ENCODE data around the gene RAB19. TPM values are rescaled to one million over a fixed set of nuclear protein-coding genes. Genes with fewer than 3 reads are reported as not detected.

Gene RAB19
- total and polyA plus RNA-seq, 2 of the 8 experiments (the other 6 are each of a cell fraction or from before 2014, with no cell fraction given), result 9.8 to 11.0 TPM

GRCh38 chr7:140367528-140367927 is 36.3 kb upstream of the RAB19 start:
- no peak overlapping the region for H3K4ac ChIP-seq (replicated peaks; ENCODE audit: insufficient read length, low read depth, low read length)
- DNase-seq (ENCODE audit: low read depth in 1 of 2, low spot score in 2 of 2) (no peak), FAIRE-seq (no peak)
- H3K9ac ChIP-seq (replicated peaks in 1 of 4; ENCODE audit: extremely low read depth in 1 of 4, low read depth in 3 of 4, low read length in 3 of 4), result no peak overlapping the region
- no peak overlapping the region for H4K5ac ChIP-seq (ENCODE audit: insufficient read length, low read depth, low read length)
- TF ChIP-seq BCL11A (IDR thresholded peaks at IDR 0.05; ENCODE audit: low read depth in 2 of 2, low read length in 2 of 2), result no peak
- no peak for TF ChIP-seq EGR1 (IDR thresholded peaks at IDR 0.05; ENCODE audit: borderline replicate concordance, low read depth, low read length)
- TF ChIP-seq POLR2AphosphoS5 (IDR thresholded peaks at IDR 0.05; ENCODE audit: low read depth, low read length), result no peak
- no peak for TF ChIP-seq SIN3A (conservative IDR thresholded peaks at IDR 0.05 in 1 of 2, IDR thresholded peaks at IDR 0.05 in 1 of 2; ENCODE audit: low read depth in 1 of 2, low read length in 2 of 2)
- no peak for TF ChIP-seq CTBP2 (IDR thresholded peaks at IDR 0.05; ENCODE audit: borderline replicate concordance, insufficient read depth, insufficient read length, low read length)
- TF ChIP-seq TBP (IDR thresholded peaks at IDR 0.05; ENCODE audit: low read depth, low read length), result no peak
- TF ChIP-seq GABPA (IDR thresholded peaks at IDR 0.05; ENCODE audit: borderline replicate concordance, insufficient read depth, low read length), result no peak
- TF ChIP-seq NANOG (IDR thresholded peaks at IDR 0.05; ENCODE audit: insufficient read depth, low read depth, low read length, poor library complexity, severe bottlenecking), result no peak
- no peak for TF ChIP-seq JUND (IDR thresholded peaks at IDR 0.05; ENCODE audit: low read length)
- no peak overlapping the region for H2AK5ac ChIP-seq (ENCODE audit: low read depth, low read length)
- H3K23ac ChIP-seq (ENCODE audit: insufficient read length), result no peak overlapping the region
- H3K27ac ChIP-seq (ENCODE audit: low read depth, low read length), result no peak overlapping the region
- H4K20me1 ChIP-seq (replicated peaks in 1 of 2; ENCODE audit: control insufficient read depth in 1 of 2, insufficient read depth in 2 of 2, low read length in 2 of 2), result peaks cover 0 to 3% of the 10 kb centered on the region in 2 experiments
- H3K14ac ChIP-seq (ENCODE audit: insufficient read length), result no peak overlapping the region
- H2BK20ac ChIP-seq (ENCODE audit: low read length), result no peak overlapping the region
- no peak overlapping the region for H2BK12ac ChIP-seq (ENCODE audit: low read depth, low read length)
- H3K56ac ChIP-seq (replicated peaks; ENCODE audit: insufficient read length, low read depth, low read length), result no peak overlapping the region
- no peak overlapping the region for H4K91ac ChIP-seq (replicated peaks; ENCODE audit: insufficient read length, low read length)
- peaks cover 0 to 4% (median under 1%) of the 10 kb centered on the region in 4 experiments; a peak in 3 of 7 replicates for H3K4me1 ChIP-seq (replicated peaks in 1 of 4; ENCODE audit: control insufficient read depth in 3 of 4, insufficient read depth in 4 of 4, low read length in 3 of 4)
- no peak overlapping the region for H2BK5ac ChIP-seq (ENCODE audit: low read depth, low read length)
- H3K4me2 ChIP-seq (ENCODE audit: insufficient read depth in 1 of 2, low read depth in 2 of 2, low read length in 2 of 2), result no peak overlapping the region
- 82% methylated on average over 7 of the region's 9 CpGs; no CpG with 5 or more reads in 1 of the 2 experiments for WGBS, 2 experiments (ENCODE audit: extremely low coverage in 1 of 2, insufficient coverage in 1 of 2, insufficient read length in 1 of 2, insufficient replicate concordance in 2 of 2, low coverage in 1 of 2, low lambda C conversion rate in 2 of 2, missing lambda C conversion rate in 1 of 2)
- H3K27me3 ChIP-seq (replicated peaks in 1 of 4; ENCODE audit: control insufficient read depth in 3 of 4, extremely low read depth in 1 of 4, insufficient read depth in 3 of 4, low read length in 3 of 4), result no peaks in the 10 kb centered on the region
- H3K36me3 ChIP-seq (ENCODE audit: control insufficient read depth in 2 of 4, insufficient read depth in 4 of 4, low read length in 3 of 4), result peaks cover 0 to 24% (median 5%) of the 10 kb centered on the region in 4 experiments; a peak in 3 of 8 replicates
- no peak overlapping the region for H2BK120ac ChIP-seq (replicated peaks; ENCODE audit: low read depth, low read length)
- H2BK15ac ChIP-seq (ENCODE audit: low read length), result no peak overlapping the region
- H2AFZ ChIP-seq (ENCODE audit: low read length), result no peak overlapping the region
- no peaks in the 10 kb centered on the region for H3K23me2 ChIP-seq (ENCODE audit: low read depth, low read length)
- H4K8ac ChIP-seq (ENCODE audit: extremely low read depth, insufficient read depth, low read length), result no peak overlapping the region
- POLR2A ChIA-PET (ENCODE audit: partially characterized antibody), result interaction anchor here (0.6 kb wide), 1 partner anchor 103 kb away, joined by 3 read pairs; no protein-coding TSS in a partner anchor
- H3K4me3 ChIP-seq (ENCODE audit: extremely low read depth in 1 of 4, insufficient read depth in 2 of 4, low read depth in 3 of 4, low read length in 4 of 4), result no peak overlapping the region
- no peaks in the 10 kb centered on the region; a peak in 1 of 4 replicates for H3K79me2 ChIP-seq (ENCODE audit: control insufficient read depth in 1 of 2, insufficient read depth in 2 of 2, low read length in 2 of 2)
- H3K18ac ChIP-seq (ENCODE audit: extremely low read depth, low read length), result no peak overlapping the region
- CTCF ChIA-PET (ENCODE audit: partially characterized antibody), result interaction anchor here (2.0 to 3.2 kb wide), 2 partner anchors 17 to 76 kb away, joined by 7 to 19 read pairs; no protein-coding TSS in a partner anchor
- H3K79me1 ChIP-seq (ENCODE audit: low read depth, low read length), result no peaks in the 10 kb centered on the region
- H3K9me3 ChIP-seq (ENCODE audit: insufficient read depth in 2 of 2, low read depth in 1 of 2, low read length in 1 of 2), result no peaks in the 10 kb centered on the region

All from H1 (cell line).